ENCODE measurements around the gene SPOCK1.

The SPOCK1 gene

DNA sequence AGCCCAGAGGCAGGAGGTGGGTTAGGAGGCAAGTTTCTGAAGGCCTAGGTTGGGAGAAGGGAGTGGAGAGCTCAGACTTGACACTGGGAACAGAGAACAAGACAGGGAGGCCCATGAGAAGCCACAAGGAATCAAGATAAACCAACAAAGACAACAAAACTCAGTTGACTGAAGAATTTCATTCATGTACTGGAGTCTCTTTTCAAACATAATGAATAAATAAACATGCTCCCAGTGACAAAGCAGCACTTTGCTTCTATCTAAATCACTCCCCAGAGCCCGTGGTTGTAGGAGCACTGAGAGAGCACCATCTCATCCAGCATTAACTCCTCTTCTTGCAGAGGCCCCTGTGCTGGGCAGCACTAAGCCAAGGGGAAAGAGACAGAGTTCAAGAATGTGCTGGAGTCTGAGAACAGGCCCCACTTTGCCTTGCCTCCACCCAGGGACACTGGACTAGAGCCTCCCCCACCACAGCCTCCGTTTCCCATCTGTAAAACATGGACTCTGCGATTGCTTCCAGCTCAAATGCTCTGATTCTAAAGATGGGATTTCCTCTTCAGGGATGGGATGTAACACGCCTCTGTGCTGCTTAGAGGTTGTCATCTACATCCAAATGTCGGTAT, 282.0 kb downstream of the SPOCK1 start:
- no peak for TF ChIP-seq CTCF (IDR thresholded peaks at IDR 0.05; ENCODE audit: low read depth, low read length)
- no peak for DNase-seq (ENCODE audit: low read depth in 2 of 2)
- H3K4me3 ChIP-seq (replicated peaks in 1 of 2; ENCODE audit: low read depth in 2 of 2, low read length in 2 of 2), result no peak overlapping the region

- no peak for DNase-seq (ENCODE audit: low read depth in 2 of 2)
- TF ChIP-seq CTCF (IDR thresholded peaks at IDR 0.05; ENCODE audit: low read depth, low read length), result no peak
- no peak overlapping the region for H3K4me3 ChIP-seq (replicated peaks in 1 of 2; ENCODE audit: low read depth in 2 of 2, low read length in 2 of 2)
These were observed 283.3 kb downstream of the SPOCK1 start for GRCh38 chr5:137215780-137216179.

DNA sequence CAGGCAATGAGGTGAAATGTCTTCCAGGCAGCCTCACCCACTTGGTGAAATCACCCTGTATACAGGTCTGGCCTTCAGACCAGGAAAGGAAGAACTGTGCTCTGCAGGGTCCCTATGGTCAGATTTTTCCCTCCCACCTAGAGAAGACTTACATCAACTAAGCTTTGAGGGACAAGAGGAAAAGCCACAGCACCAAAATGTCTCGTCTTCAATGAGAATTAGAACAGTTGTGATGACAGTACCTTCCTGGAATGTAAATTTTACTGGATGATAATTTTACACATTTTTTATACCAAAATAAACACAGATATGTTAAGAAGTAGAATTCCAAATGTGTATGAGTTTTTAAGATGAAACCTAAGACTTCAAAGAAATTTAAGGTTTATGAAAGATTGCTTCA, 283.9 kb downstream of the SPOCK1 start:
- no peak for TF ChIP-seq CTCF (IDR thresholded peaks at IDR 0.05; ENCODE audit: low read depth, low read length)
- no peak overlapping the region for H3K4me3 ChIP-seq (replicated peaks in 1 of 2; ENCODE audit: low read depth in 2 of 2, low read length in 2 of 2)
- no peak for DNase-seq (ENCODE audit: low read depth in 2 of 2)

- no peak for TF ChIP-seq CTCF (IDR thresholded peaks at IDR 0.05; ENCODE audit: low read depth, low read length)
- no peak overlapping the region for H3K4me3 ChIP-seq (replicated peaks in 1 of 2; ENCODE audit: low read depth in 2 of 2, low read length in 2 of 2)
- DNase-seq (ENCODE audit: low read depth in 2 of 2), result no peak
These were observed 284.5 kb downstream of the SPOCK1 start for GRCh38 chr5:137214446-137215189.

- no peak for DNase-seq (ENCODE audit: low read depth in 2 of 2)
- no peak for TF ChIP-seq CTCF (IDR thresholded peaks at IDR 0.05; ENCODE audit: low read depth, low read length)
- no peak overlapping the region for H3K4me3 ChIP-seq (replicated peaks in 1 of 2; ENCODE audit: low read depth in 2 of 2, low read length in 2 of 2)
These were observed 286.7 kb downstream of the SPOCK1 start for GRCh38 chr5:137212471-137212870.

- no peak overlapping the region for H3K4me3 ChIP-seq (replicated peaks in 1 of 2; ENCODE audit: low read depth in 2 of 2, low read length in 2 of 2)
- TF ChIP-seq CTCF (IDR thresholded peaks at IDR 0.05; ENCODE audit: low read depth, low read length), result no peak
- no peak for DNase-seq (ENCODE audit: low read depth in 2 of 2)
These were observed 289.8 kb downstream of the SPOCK1 start for GRCh38 chr5:137209232-137209809.

All from cardiac fibroblast (primary cell).